Suprapubic skin (tissue), 4 donors: Measurements from ENCODE around the gene CABLES2. TPM values are rescaled to one million over a fixed set of nuclear protein-coding genes. Genes with fewer than 3 reads are reported as not detected.

Experiments
- DNase-seq, 2 donors: peaks; one replicate each; pipeline ENCODE4 v3.0.0-alpha.2; 2019; ENCODE audit warnings: low spot score in 2 of 2
- H3K27ac ChIP-seq: fragments of 200-600 bp; sonication (generic); one replicate; pipeline ENCODE4 v1.5.1; 2019
- H3K27me3 ChIP-seq: fragments of 200-600 bp; sonication (generic); one replicate; pipeline ENCODE4 v1.5.1; 2019
- H3K36me3 ChIP-seq: fragments of 200-600 bp; sonication (generic); one replicate; pipeline ENCODE4 v1.5.1; 2019
- H3K4me1 ChIP-seq: fragments of 200-600 bp; sonication (generic); one replicate; pipeline ENCODE4 v1.5.1; 2019
- H3K4me3 ChIP-seq: fragments of 200-600 bp; sonication (generic); one replicate; pipeline ENCODE4 v1.5.1; 2019; ENCODE audit warnings: mild to moderate bottlenecking
- H3K9me3 ChIP-seq: fragments of 200-600 bp; sonication (generic); one replicate; pipeline ENCODE4 v1.5.1; 2019
- EP300 ChIP-seq: sonication (generic); formaldehyde crosslinking; IDR thresholded peaks from one replicate; pipeline ENCODE4 v1.6.1; 2017; ENCODE audit warnings: antibody characterized with exemption
- POLR2A ChIP-seq, 2 donors: fragments of 450-650 bp; IDR thresholded peaks; one replicate each; pipeline ENCODE4 v1.6.1; 2017; ENCODE audit warnings: antibody characterized with exemption in 2 of 2, mild to moderate bottlenecking in 2 of 2, moderate library complexity in 2 of 2
- POLR2AphosphoS5 ChIP-seq, 3 donors: sonication (generic); formaldehyde crosslinking; IDR thresholded peaks; one replicate each; pipeline ENCODE4 v1.6.1; 2017; ENCODE audit warnings: antibody characterized with exemption in 3 of 3
- WGBS: methylation state at CpG from one replicate; pipeline ENCODE4 v1.1.5; 2018; 5-methylcytosine and 5-hydroxymethylcytosine counted together
- total RNA-seq, 4 donors: library from RNA; depleted of rRNA; stranded (reverse); fragments of >200 nt; gene quantifications; one replicate each; pipeline ENCODE4 v1.1.0, GENCODE V29; 2016
- TF ChIP-seq, protein P1 (sequence below), 2 donors: fragments of 200-600 bp in 1 of 2; fragments of 450-650 bp in 1 of 2; sonication (generic) in 1 of 2; IDR thresholded peaks; one replicate each; pipeline ENCODE4 v1.5.1; 2016 to 2019; ENCODE audit warnings: antibody characterized with exemption in 2 of 2, mild to moderate bottlenecking in 1 of 2, moderate library complexity in 1 of 2

The CABLES2 gene
- total RNA-seq, 4 donors from 2014 or later = 3.8 to 7.2 (median 4.5) TPM

DNA sequence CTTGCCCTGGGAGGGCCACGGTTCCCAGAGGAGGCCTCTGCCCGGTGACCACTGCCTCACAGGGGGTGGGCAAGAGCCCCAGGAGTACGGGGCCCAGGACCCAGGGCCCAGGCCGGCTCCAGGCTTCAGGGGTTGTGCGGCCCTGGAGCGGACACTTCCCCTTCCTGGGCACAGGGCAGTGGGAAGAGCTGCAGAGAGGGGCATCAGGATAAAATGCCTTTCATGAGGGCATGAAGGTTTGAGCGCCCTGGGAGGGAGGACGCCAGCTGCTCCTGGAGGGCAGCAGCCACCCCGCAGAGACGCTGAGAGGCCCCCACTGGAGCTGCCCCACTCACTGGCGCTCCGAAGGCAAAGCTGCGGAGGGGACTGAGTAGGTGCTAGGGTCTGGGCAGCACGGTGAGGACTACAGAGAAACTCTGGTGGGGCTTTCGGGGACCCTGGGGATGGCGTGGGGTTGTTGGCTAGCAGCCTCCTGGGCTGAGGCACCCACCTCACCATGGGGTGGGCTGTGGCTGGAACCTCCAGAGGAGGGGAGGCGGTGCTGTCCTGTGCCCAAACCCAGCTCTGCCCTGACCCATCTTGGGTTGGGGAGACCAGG lies 50.4 kb downstream of the CABLES2 start:
- peak overlapping the region; percentile 7 for H3K4me3 ChIP-seq
- peaks cover 97% of the 10 kb centered on the region for H3K4me1 ChIP-seq
- H3K9me3 ChIP-seq = no peaks in the 10 kb centered on the region
- no peaks in the 10 kb centered on the region for H3K27me3 ChIP-seq
- no peak for DNase-seq
- peaks cover 6% of the 10 kb centered on the region for H3K36me3 ChIP-seq
- WGBS = 42% methylated on average over 12 of the region's 17 CpGs
- TF ChIP-seq POLR2A (IDR thresholded peaks at IDR 0.05) = no peak
- no peak for TF ChIP-seq EP300
- TF ChIP-seq, protein P1, sequence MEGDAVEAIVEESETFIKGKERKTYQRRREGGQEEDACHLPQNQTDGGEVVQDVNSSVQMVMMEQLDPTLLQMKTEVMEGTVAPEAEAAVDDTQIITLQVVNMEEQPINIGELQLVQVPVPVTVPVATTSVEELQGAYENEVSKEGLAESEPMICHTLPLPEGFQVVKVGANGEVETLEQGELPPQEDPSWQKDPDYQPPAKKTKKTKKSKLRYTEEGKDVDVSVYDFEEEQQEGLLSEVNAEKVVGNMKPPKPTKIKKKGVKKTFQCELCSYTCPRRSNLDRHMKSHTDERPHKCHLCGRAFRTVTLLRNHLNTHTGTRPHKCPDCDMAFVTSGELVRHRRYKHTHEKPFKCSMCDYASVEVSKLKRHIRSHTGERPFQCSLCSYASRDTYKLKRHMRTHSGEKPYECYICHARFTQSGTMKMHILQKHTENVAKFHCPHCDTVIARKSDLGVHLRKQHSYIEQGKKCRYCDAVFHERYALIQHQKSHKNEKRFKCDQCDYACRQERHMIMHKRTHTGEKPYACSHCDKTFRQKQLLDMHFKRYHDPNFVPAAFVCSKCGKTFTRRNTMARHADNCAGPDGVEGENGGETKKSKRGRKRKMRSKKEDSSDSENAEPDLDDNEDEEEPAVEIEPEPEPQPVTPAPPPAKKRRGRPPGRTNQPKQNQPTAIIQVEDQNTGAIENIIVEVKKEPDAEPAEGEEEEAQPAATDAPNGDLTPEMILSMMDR (IDR thresholded peaks at IDR 0.05) = no peak
- TF ChIP-seq POLR2AphosphoS5 (IDR thresholded peaks at IDR 0.05) = no peak
- H3K27ac ChIP-seq = peak overlapping the region; percentile 82

DNA sequence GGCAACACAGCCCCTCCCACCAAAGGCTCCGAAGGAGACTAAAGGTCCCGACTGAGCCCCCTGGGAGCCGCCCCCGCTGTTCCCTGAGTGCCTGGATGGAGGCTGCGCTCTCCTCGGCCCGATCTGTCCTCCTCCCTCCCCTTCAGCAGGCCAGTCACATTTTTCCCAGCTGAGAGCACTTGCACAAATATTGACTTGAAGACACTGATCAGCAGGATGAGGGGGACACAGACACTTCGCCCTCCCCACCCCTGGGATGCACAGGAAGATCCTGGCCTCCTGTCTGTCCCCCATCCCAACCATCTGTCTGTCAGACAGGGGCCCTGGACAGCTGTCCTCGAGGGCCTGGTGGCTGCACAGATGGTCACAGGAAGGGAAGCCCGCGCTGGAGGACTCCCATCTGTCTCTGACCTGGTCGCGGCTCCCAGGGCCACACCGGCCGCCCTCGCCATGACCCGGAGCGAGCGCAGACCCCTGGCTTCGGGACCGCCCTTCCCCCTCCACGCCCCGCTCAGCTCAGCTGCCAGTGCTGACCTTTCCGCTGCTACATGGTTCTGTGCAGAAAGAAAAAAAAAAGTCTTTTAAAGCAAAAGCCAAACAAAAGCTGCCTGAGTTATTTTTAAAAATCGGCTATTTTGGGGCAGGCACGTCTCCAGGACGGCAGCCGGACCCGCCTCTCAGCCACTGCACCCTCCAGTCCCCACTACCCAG lies 51.1 kb downstream of the CABLES2 start:
- no peak for DNase-seq
- 35% methylated on average over 14 of the region's 29 CpGs for WGBS
- no peak for TF ChIP-seq EP300
- no peak for TF ChIP-seq POLR2A (IDR thresholded peaks at IDR 0.05)
- TF ChIP-seq POLR2AphosphoS5 (IDR thresholded peaks at IDR 0.05) = no peak
- TF ChIP-seq, protein P1 (IDR thresholded peaks at IDR 0.05) = no peak
- no peaks in the 10 kb centered on the region for H3K27me3 ChIP-seq
- peak overlapping the region; percentile 82 for H3K27ac ChIP-seq
- peak overlapping the region; percentile 14 for H3K4me3 ChIP-seq
- H3K4me1 ChIP-seq = peaks cover 97% of the 10 kb centered on the region
- H3K36me3 ChIP-seq = peaks cover 10% of the 10 kb centered on the region
- H3K9me3 ChIP-seq = no peaks in the 10 kb centered on the region

DNA sequence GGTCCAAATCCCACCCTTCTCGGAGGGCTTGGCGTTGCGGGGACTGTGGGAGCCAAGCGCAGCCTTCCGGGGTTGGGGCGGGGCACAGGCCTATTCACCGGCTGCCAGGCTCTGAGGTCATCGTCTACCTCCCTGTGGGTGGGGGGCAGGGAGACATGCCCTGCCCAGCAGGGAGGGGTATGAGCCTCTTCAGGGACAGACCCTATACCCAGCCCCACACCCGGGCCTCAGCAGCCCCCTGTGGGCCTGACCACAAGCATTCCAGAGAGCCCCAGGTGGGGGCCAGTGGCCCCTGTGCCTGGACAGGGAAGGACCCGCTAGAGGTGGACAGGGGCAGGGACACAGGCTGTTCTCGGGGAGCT lies 51.6 kb downstream of the CABLES2 start:
- H3K4me1 ChIP-seq = peaks cover 97% of the 10 kb centered on the region
- no peaks in the 10 kb centered on the region for H3K27me3 ChIP-seq
- DNase-seq = no peak
- WGBS = no CpG with 5 or more reads among the region's 11 CpGs
- TF ChIP-seq POLR2AphosphoS5 (IDR thresholded peaks at IDR 0.05) = no peak
- no peak for TF ChIP-seq EP300
- TF ChIP-seq, protein P1 (IDR thresholded peaks at IDR 0.05) = no peak
- TF ChIP-seq POLR2A (IDR thresholded peaks at IDR 0.05) = no peak
- H3K36me3 ChIP-seq = peaks cover 12% of the 10 kb centered on the region
- no peaks in the 10 kb centered on the region for H3K9me3 ChIP-seq
- peak overlapping the region; percentile 14 for H3K4me3 ChIP-seq
- H3K27ac ChIP-seq = peak overlapping the region; percentile 82

DNA sequence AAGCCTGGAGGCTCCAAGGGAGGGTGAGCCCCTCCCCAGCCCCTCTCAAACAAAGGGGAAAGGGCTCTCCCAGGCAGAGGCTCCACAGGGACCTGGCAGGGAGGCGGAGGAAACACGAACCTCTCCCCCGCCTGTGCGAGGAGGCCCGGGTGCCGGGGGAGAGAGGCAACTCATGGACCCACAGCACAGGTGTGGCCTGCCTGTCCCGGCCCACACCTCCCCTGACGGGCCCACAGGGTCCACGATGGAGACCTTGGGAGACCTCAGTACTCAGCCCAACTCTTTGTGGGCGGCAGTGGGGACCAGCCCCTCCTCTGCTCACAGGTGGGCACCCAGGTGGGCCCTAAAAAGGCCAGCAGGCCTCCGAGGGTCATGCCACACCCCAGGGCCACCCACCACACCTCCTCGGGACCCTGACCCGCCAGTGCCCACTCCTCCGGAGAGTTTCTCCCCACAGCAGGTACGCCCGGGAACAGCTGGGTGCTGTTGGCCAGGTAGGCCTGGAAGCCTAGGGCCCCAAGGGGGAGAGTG lies 52.2 kb downstream of the CABLES2 start:
- H3K27me3 ChIP-seq = no peaks in the 10 kb centered on the region
- peak overlapping the region; percentile 82 for H3K27ac ChIP-seq
- H3K36me3 ChIP-seq = peaks cover 12% of the 10 kb centered on the region
- no peak for DNase-seq
- peaks cover 100% of the 10 kb centered on the region for H3K4me1 ChIP-seq
- TF ChIP-seq EP300 (no peak), POLR2AphosphoS5 (IDR thresholded peaks at IDR 0.05) (no peak)
- peak overlapping the region; percentile 14 for H3K4me3 ChIP-seq
- H3K9me3 ChIP-seq = no peaks in the 10 kb centered on the region
- WGBS = no CpG with 5 or more reads among the region's 16 CpGs

DNA sequence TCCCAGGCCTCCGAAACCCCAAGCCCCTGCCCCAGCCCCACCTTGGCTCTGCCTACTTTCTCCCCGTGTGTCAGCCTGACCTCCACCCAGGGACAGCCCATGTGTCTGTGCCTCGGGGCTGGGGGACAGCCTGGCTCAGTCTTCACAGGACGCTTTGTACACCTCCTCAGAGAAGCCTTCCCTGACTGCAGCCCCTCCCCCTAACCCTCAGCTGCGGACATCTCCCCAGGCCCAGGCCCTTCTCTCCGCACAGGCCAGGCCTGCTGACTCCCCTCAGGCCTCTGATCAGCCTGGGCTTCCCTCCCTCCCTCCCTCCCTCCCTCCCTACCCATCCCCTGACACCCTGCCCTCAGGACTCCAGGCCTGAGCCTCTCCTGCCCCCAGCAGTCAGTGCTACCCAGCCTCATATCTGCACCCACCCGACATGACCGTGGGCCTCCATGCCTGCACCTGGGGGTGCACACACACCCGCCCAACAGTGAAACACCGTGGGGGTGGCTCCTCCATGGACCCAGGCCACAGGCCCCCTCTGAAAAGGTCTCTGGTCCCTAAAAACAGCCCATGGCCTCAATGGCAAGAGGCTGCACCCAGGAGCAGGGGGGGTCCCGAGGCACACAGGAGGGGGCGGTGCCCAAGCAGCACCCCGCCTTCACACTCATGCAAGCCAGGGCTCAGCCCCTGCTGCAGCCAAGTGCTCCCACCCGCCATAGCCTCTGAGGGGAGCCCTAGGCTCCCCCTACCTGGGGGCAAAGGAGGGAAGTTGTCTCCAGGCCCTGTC lies 52.9 kb downstream of the CABLES2 start:
- H3K4me1 ChIP-seq = peaks cover 95% of the 10 kb centered on the region
- no peak overlapping the region for H3K4me3 ChIP-seq
- H3K36me3 ChIP-seq = peaks cover 12% of the 10 kb centered on the region
- TF ChIP-seq, protein P1 (IDR thresholded peaks at IDR 0.05) = no peak
- DNase-seq = no peak
- no peaks in the 10 kb centered on the region for H3K27me3 ChIP-seq
- WGBS = 64% methylated on average over 9 of the region's 14 CpGs
- peak overlapping the region; percentile 82 for H3K27ac ChIP-seq
- no peaks in the 10 kb centered on the region for H3K9me3 ChIP-seq
